ENCODE results near the gene SKAP2. TPM values are rescaled to one million over a fixed set of nuclear protein-coding genes. Genes with fewer than 3 reads are reported as not detected.

The SKAP2 gene
- total RNA-seq, 2 experiments from 2014 or later: 7.0 to 8.1 TPM

DNA sequence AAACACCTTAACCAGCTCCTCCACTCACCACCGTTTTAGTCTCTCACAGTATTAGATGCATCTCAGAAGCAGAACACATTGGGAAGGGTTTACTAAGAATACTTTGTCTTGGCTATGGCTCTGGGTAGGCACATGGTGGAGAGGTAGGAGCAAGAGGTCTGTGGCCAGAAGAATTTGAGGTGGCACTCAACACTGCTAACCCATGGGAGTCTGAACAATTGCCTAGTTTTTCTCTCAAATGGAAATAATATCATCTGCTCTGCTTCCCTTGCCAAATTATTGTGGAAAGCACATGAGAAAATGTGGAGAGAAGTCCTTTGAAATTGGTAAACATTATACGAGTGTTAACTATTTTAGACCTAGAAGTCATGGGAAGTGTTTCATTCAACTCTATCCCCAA, 214.3 kb downstream of the SKAP2 start:
- CTCF ChIA-PET: interaction anchor here (1.3 to 1.4 kb wide), 2 partner anchors 18 to 182 kb away, joined by 3 read pairs; no protein-coding TSS in a partner anchor
- ATAC-seq: no peak
- H3K36me3 Mint-ChIP-seq (ENCODE audit: low read depth): no peaks in the 10 kb centered on the region
- intact Hi-C loops (cut with micrococcal nuclease): no loop called here
- POLR2A ChIA-PET: no interaction called here
- H3K27me3 Mint-ChIP-seq: peaks cover 8% of the 10 kb centered on the region
- no peaks in the 10 kb centered on the region for H3K9me3 Mint-ChIP-seq
- DNase-seq: no peak
- no peak overlapping the region for H3K4me3 Mint-ChIP-seq
- no peak overlapping the region for H3K27ac Mint-ChIP-seq
- TF ChIP-seq, protein P1, sequence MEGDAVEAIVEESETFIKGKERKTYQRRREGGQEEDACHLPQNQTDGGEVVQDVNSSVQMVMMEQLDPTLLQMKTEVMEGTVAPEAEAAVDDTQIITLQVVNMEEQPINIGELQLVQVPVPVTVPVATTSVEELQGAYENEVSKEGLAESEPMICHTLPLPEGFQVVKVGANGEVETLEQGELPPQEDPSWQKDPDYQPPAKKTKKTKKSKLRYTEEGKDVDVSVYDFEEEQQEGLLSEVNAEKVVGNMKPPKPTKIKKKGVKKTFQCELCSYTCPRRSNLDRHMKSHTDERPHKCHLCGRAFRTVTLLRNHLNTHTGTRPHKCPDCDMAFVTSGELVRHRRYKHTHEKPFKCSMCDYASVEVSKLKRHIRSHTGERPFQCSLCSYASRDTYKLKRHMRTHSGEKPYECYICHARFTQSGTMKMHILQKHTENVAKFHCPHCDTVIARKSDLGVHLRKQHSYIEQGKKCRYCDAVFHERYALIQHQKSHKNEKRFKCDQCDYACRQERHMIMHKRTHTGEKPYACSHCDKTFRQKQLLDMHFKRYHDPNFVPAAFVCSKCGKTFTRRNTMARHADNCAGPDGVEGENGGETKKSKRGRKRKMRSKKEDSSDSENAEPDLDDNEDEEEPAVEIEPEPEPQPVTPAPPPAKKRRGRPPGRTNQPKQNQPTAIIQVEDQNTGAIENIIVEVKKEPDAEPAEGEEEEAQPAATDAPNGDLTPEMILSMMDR (IDR thresholded peaks at IDR 0.05): no peak
- no peaks in the 10 kb centered on the region for H3K4me1 Mint-ChIP-seq (ENCODE audit: low read depth)

DNA sequence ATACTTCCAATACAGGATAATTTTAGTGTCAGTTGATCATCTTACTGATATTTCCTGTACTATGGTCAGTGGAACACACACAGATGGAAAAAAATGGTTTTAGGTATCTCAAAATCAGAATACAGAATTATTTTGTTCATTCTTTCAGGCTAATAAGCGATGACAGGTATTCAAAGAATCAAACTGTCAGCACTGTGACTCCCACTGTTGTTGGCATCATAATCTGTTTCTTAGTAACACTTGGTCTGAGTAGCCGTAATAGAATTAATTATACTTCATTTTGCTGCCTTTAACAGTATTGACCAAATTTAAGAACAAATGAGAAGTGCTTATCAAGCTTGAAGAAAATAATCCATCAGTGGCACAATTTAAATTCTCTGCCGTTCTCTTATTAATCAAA, 215.0 kb downstream of the SKAP2 start:
- TF ChIP-seq, protein P1 (IDR thresholded peaks at IDR 0.05): no peak
- Mint-ChIP-seq H3K9me3 (no peaks in the 10 kb centered on the region), H3K4me3 (no peak overlapping the region), H3K27me3 (peaks cover 6% of the 10 kb centered on the region), H3K4me1 (ENCODE audit: low read depth) (no peaks in the 10 kb centered on the region), H3K27ac (no peak overlapping the region), H3K36me3 (ENCODE audit: low read depth) (no peaks in the 10 kb centered on the region)
- intact Hi-C loops (cut with micrococcal nuclease): no loop called here
- no peak for DNase-seq
- ChIA-PET CTCF (interaction anchor here (1.3 to 1.4 kb wide), 2 partner anchors 18 to 182 kb away, joined by 3 read pairs; no protein-coding TSS in a partner anchor), POLR2A (no interaction called here)
- no peak for ATAC-seq

DNA sequence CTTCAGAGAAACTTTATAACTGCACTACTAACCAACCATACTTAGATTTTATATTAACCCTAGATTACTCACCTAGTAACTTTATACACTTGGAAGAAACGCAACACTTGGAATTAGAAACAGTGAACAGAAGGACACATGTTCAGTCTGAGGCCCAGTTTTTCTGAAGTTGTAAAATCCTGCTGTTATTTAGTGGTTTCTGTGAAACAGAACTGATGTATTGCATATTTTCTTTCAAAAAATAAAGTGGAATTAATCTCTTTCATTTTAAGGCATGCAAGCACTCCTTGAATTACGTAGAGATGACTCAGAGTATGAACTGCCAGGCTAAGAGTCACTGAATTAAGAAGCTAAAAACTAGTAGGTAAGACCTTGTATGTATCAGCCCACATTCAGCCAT, 215.8 kb downstream of the SKAP2 start:
- no peak for DNase-seq
- ATAC-seq: no peak
- H3K36me3 Mint-ChIP-seq (ENCODE audit: low read depth): no peaks in the 10 kb centered on the region
- no peaks in the 10 kb centered on the region for H3K4me1 Mint-ChIP-seq (ENCODE audit: low read depth)
- peaks cover 6% of the 10 kb centered on the region for H3K27me3 Mint-ChIP-seq
- intact Hi-C loops (cut with micrococcal nuclease): no loop called here
- H3K9me3 Mint-ChIP-seq: no peaks in the 10 kb centered on the region
- TF ChIP-seq, protein P1 (IDR thresholded peaks at IDR 0.05): no peak
- H3K4me3 Mint-ChIP-seq: no peak overlapping the region
- POLR2A ChIA-PET: interaction anchor here (0.6 kb wide), 1 partner anchor 394 kb away, joined by 3 read pairs; no protein-coding TSS in a partner anchor
- CTCF ChIA-PET: interaction anchor here (1.3 to 1.4 kb wide), 2 partner anchors 19 to 181 kb away, joined by 3 read pairs; no protein-coding TSS in a partner anchor
- H3K27ac Mint-ChIP-seq: no peak overlapping the region

DNA sequence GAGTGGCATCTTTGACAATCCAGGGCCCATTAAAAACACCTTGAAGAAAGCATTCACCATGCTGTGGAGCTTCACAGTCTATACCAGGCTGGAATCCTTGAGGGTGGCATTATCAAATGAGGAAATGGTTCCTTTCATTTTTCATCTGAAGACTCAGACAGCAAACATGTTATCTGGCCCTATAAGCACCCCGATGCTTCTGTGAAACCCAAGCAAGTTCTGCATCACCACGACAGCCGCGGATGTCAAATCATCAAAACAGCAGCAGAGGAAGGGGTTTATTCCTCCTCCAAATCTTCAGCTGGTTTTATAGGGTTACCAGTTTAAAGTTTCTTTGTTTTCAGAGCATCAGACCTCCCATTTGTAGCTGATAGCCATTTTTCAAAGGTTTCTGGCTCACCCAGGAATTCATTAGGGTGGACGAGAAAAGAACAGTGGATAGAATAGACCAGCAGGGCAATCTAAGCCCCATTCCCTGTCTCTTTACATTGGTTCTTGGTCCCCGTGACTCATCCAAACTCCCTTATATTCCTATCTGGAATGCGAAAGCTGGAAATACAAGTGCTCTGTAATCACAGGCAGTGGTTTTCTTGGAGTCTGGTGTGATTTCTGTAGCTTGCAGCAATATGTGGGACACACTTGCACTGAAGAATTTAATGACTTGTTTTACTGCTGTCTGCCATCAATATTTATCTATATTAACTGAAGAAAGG, 217.9 kb downstream of the SKAP2 start:
- ATAC-seq (no peak), DNase-seq (no peak)
- ChIA-PET POLR2A (no interaction called here), CTCF (interaction anchor here (1.2 kb wide), 1 partner anchor 20 kb away, joined by 3 read pairs; no protein-coding TSS in a partner anchor)
- no peak overlapping the region for H3K27ac Mint-ChIP-seq
- H3K4me3 Mint-ChIP-seq: no peak overlapping the region
- no peaks in the 10 kb centered on the region for H3K36me3 Mint-ChIP-seq (ENCODE audit: low read depth)
- peaks cover 6% of the 10 kb centered on the region for H3K27me3 Mint-ChIP-seq
- no peaks in the 10 kb centered on the region for H3K4me1 Mint-ChIP-seq (ENCODE audit: low read depth)
- H3K9me3 Mint-ChIP-seq: no peaks in the 10 kb centered on the region
- intact Hi-C loops (cut with micrococcal nuclease): no loop called here
- TF ChIP-seq, protein P1 (IDR thresholded peaks at IDR 0.05): no peak

DNA sequence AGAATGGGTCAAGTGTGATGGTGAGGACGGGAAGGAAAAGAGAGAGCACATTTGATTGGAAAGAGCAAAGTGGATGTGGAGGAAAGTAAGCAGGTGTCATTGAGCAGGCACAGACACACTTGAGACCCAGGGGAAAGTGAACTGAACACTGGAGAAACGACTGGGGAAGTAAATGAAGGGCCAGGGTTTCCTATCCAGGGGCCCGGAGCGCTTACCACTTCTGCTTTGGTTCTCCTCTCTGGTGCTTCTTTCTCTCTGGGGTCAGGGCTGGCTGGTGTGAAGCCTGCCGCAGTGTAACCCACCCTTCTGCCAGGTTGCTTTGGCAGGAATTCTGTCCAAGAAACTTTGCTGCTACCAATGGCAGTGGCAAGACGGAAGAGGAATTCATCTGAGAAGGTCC, 219.3 kb downstream of the SKAP2 start:
- DNase-seq: no peak
- intact Hi-C loops (cut with micrococcal nuclease): no loop called here
- H3K9me3 Mint-ChIP-seq: no peaks in the 10 kb centered on the region
- no peaks in the 10 kb centered on the region for H3K36me3 Mint-ChIP-seq (ENCODE audit: low read depth)
- H3K4me1 Mint-ChIP-seq (ENCODE audit: low read depth): no peaks in the 10 kb centered on the region
- ChIA-PET POLR2A (no interaction called here), CTCF (no interaction called here)
- no peak overlapping the region for H3K4me3 Mint-ChIP-seq
- TF ChIP-seq, protein P1 (IDR thresholded peaks at IDR 0.05): no peak
- H3K27ac Mint-ChIP-seq: no peak overlapping the region
- H3K27me3 Mint-ChIP-seq: peaks cover 7% of the 10 kb centered on the region
- ATAC-seq: no peak

Measured in activated CD8-positive, alpha-beta T cell treated with anti-CD3 and anti-CD28 coated beads for 36 hours (primary cell).